ENCODE results near the gene ZNF385B. TPM values are rescaled to one million over a fixed set of nuclear protein-coding genes. Genes with fewer than 3 reads are reported as not detected.

ZNF385B gene
- total and polyA plus RNA-seq, 9 donors, result 4.8 to 20.9 (median 9.1) TPM

GRCh38 chr2:179800776-179801175 is 60.6 kb downstream of the ZNF385B start:
- no peaks in the 10 kb centered on the region for H3K36me3 ChIP-seq
- intact Hi-C loops (cut with DNase I), result no loop called here
- H3K9me3 ChIP-seq, result no peaks in the 10 kb centered on the region
- H3K27ac ChIP-seq, result no peak overlapping the region
- TF ChIP-seq, protein P1, sequence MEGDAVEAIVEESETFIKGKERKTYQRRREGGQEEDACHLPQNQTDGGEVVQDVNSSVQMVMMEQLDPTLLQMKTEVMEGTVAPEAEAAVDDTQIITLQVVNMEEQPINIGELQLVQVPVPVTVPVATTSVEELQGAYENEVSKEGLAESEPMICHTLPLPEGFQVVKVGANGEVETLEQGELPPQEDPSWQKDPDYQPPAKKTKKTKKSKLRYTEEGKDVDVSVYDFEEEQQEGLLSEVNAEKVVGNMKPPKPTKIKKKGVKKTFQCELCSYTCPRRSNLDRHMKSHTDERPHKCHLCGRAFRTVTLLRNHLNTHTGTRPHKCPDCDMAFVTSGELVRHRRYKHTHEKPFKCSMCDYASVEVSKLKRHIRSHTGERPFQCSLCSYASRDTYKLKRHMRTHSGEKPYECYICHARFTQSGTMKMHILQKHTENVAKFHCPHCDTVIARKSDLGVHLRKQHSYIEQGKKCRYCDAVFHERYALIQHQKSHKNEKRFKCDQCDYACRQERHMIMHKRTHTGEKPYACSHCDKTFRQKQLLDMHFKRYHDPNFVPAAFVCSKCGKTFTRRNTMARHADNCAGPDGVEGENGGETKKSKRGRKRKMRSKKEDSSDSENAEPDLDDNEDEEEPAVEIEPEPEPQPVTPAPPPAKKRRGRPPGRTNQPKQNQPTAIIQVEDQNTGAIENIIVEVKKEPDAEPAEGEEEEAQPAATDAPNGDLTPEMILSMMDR (IDR thresholded peaks at IDR 0.05), result no peak
- DNase-seq, result no peak
- H3K27me3 ChIP-seq, result no peaks in the 10 kb centered on the region
- H3K4me3 ChIP-seq, result no peak overlapping the region
- H3K4me1 ChIP-seq (ENCODE audit: insufficient read depth), result no peaks in the 10 kb centered on the region

- Histone ChIP-seq H3K27me3 (no peaks in the 10 kb centered on the region), H3K27ac (no peak overlapping the region), H3K36me3 (no peaks in the 10 kb centered on the region), H3K4me3 (no peak overlapping the region), H3K9me3 (no peaks in the 10 kb centered on the region), H3K4me1 (ENCODE audit: insufficient read depth) (no peaks in the 10 kb centered on the region)
- DNase-seq, result no peak
- TF ChIP-seq POLR2A (IDR thresholded peaks at IDR 0.05) (no peak), EP300 (IDR thresholded peaks at IDR 0.05) (no peak)
- TF ChIP-seq, protein P1 (IDR thresholded peaks at IDR 0.05), result no peak
- intact Hi-C loops (cut with DNase I), result no loop called here
- 84 to 88% (median 86%) methylated on average over 5 of the region's 5 CpGs for WGBS, 3 donors
Observed at GRCh38 chr2:179796213-179797007, 65.0 kb downstream of the ZNF385B start.

DNA sequence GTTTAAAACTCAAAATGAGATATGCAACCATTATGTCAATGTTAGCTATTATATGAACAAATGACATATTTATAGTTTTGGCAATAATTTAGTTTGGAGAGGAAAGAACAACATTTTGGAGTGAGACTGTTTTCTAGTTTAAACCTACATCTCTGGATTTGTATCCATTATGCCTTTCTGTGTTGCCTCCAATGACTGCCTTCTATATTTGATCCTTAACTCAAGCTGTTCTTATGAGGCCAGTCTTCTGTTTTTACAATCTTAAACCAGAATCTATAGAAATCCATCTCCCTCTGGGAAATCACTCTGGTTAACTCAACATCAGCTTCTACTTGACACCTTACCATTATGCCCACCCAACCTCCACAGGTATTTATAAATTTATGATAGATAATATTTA is 67.5 kb downstream of the ZNF385B start:
- Histone ChIP-seq H3K9me3 (no peaks in the 10 kb centered on the region), H3K4me1 (ENCODE audit: insufficient read depth) (no peaks in the 10 kb centered on the region), H3K27me3 (no peaks in the 10 kb centered on the region), H3K27ac (no peak overlapping the region), H3K36me3 (no peaks in the 10 kb centered on the region), H3K4me3 (no peak overlapping the region)
- DNase-seq, result no peak
- TF ChIP-seq, protein P1 (IDR thresholded peaks at IDR 0.05), result no peak
- TF ChIP-seq EP300 (IDR thresholded peaks at IDR 0.05), result no peak
- TF ChIP-seq POLR2A (IDR thresholded peaks at IDR 0.05), result no peak
- intact Hi-C loops (cut with DNase I), result no loop called here

- no peaks in the 10 kb centered on the region for H3K36me3 ChIP-seq
- H3K27me3 ChIP-seq, result no peaks in the 10 kb centered on the region
- no peak for DNase-seq
- H3K27ac ChIP-seq, result no peak overlapping the region
- no peak for TF ChIP-seq POLR2A (IDR thresholded peaks at IDR 0.05)
- no peaks in the 10 kb centered on the region for H3K4me1 ChIP-seq (ENCODE audit: insufficient read depth)
- WGBS, 3 donors, result 85 to 90% (median 87%) methylated on average over 2 of the region's 2 CpGs
- no peaks in the 10 kb centered on the region for H3K9me3 ChIP-seq
- H3K4me3 ChIP-seq, result no peak overlapping the region
- intact Hi-C loops (cut with DNase I), result no loop called here
Observed at GRCh38 chr2:179793238-179793637, 68.2 kb downstream of the ZNF385B start.

Data from ovary (tissue), 9 donors.